Activated T-cell treated with anti-CD3 and anti-CD28 coated beads, Interleukin-2, amount 50 U/mL, for 4 hours (primary cell): Measurements from ENCODE around the gene PHEX. TPM values are rescaled to one million over a fixed set of nuclear protein-coding genes. Genes with fewer than 3 reads are reported as not detected.

ENCODE experiments used
- ATAC-seq, 2 donors: fragments of 200-7000 bp; cut with Tn5 transposase; one replicate each; pipeline ENCODE4 v1.10.0; 2021
- DNase-seq: peaks from one replicate; pipeline ENCODE4 v3.0.0-alpha.2; 2020
- H3K27me3 Mint-ChIP-seq: one replicate; pipeline ENCODE4 v1.8.0; 2021; ENCODE audit warnings: low read depth, mixed read lengths
- H3K36me3 Mint-ChIP-seq: one replicate; pipeline ENCODE4 v1.8.0; 2022; ENCODE audit warnings: mixed read lengths; ENCODE audit not compliant: insufficient read depth
- H3K4me1 Mint-ChIP-seq: one replicate; pipeline ENCODE4 v1.8.0; 2021; ENCODE audit warnings: low read depth, mixed read lengths
- H3K4me3 Mint-ChIP-seq: one replicate; pipeline ENCODE4 v1.8.0; 2021; ENCODE audit warnings: mild to moderate bottlenecking, moderate library complexity, mixed read lengths
- H3K9me3 Mint-ChIP-seq: one replicate; pipeline ENCODE4 v1.8.0; 2021; ENCODE audit warnings: mixed read lengths
- total RNA-seq, 3 donors: library from RNA; stranded (reverse); gene quantifications; one replicate each; pipeline ENCODE4 v1.2.1, GENCODE V29; 2021

Gene PHEX
- total RNA-seq, 3 donors from 2014 or later, result 3.0 to 8.0 (median 4.7) TPM

DNA sequence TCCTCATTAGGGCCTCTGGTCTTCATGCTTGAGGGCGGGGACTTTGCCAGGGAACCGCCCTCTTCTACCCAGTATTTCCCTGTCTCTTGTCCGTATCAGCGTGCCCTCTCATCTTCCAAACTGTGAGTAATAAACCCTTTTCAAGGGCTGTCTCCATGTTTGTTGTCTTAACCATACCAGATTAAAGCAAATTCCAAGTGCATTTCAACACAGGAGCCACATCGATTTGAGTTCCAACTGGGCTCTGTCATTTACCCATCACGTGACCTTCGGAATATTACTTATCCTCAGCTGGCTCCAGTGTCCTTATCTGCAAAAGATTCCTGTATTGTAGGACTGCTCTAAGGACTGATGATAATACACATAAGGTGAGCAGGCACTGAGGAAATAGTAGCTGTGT lies 6.4 kb upstream of the PHEX start:
- H3K4me1 Mint-ChIP-seq, result peaks cover 8% of the 10 kb centered on the region
- ATAC-seq (no peak), DNase-seq (no peak)
- H3K27me3 Mint-ChIP-seq, result no peaks in the 10 kb centered on the region
- no peak overlapping the region for H3K4me3 Mint-ChIP-seq
- H3K9me3 Mint-ChIP-seq, result no peaks in the 10 kb centered on the region
- H3K36me3 Mint-ChIP-seq, result no peaks in the 10 kb centered on the region

DNA sequence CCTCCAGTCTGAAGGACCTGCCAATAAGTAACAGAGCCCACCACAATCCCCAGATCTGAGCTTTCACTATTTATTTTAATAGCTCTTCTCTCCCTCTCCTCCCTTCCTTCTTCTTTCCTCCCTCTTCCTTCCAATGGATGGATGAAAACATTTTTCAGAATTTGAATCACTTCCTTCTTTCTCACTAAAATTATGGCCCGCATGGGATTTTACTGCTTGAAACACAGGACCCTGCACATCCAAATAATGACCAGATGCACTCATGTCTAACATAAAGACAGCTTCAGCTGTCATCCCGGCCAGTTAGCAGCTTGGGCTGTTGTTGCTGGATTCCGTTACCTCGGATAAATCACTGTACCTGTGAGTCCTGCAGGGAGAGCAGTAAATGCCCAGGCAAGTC lies 5.4 kb upstream of the PHEX start:
- H3K4me1 Mint-ChIP-seq, result peaks cover 8% of the 10 kb centered on the region
- no peak overlapping the region for H3K4me3 Mint-ChIP-seq
- ATAC-seq (no peak), DNase-seq (no peak)
- H3K36me3 Mint-ChIP-seq, result no peaks in the 10 kb centered on the region
- H3K27me3 Mint-ChIP-seq, result no peaks in the 10 kb centered on the region
- no peaks in the 10 kb centered on the region for H3K9me3 Mint-ChIP-seq

DNA sequence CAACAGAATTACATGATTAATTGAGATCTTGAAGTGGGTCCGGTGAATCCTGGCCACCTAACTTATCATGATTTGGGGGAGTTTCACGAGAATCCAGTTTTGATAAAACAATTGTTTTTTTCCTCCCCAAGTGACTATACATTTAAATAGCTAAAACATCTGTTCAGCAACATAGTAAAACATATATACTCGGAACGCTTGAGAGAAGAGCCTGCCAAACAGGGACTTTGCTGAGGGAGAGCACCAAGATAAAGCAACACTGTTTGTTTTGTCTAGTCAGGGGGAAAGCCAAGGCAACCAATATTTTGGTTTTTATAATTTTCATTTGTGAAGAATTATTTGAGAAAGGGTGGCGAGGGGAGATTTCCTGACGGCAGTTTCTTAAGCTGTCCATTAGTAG lies 381 bp downstream of the PHEX start:
- Mint-ChIP-seq H3K9me3 (no peaks in the 10 kb centered on the region), H3K4me3 (no peak overlapping the region)

DNA sequence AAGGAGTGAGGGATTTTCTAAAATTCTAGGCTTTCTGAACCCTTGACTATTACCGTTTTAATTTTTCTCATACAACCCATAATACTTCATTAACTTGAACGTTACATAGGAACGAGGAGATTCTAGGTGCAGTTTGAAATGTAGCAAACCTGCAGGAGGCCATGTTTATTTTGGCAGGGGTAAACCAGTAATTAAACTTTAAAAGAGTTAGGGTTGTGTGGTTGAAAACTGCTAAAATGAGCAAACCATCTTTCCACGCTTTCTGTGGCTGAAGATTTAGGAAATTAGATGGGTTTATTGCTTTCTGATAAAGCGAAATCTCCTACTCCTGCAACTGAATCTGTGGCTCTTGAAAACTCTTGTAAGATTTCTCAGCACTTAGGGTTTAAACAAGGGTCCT lies 1.7 kb downstream of the PHEX start:
- H3K27me3 Mint-ChIP-seq, result no peaks in the 10 kb centered on the region
- no peaks in the 10 kb centered on the region for H3K36me3 Mint-ChIP-seq
- peaks cover 11% of the 10 kb centered on the region for H3K4me1 Mint-ChIP-seq
- ATAC-seq (no peak), DNase-seq (no peak)
- H3K9me3 Mint-ChIP-seq, result no peaks in the 10 kb centered on the region
- no peak overlapping the region for H3K4me3 Mint-ChIP-seq

More for the DNA sequence above, 381 bp downstream of the PHEX start:
- no peaks in the 10 kb centered on the region for H3K36me3 Mint-ChIP-seq
- H3K27me3 Mint-ChIP-seq, result no peaks in the 10 kb centered on the region
- no peak for DNase-seq
- H3K4me1 Mint-ChIP-seq, result peaks cover 12% of the 10 kb centered on the region
- no peak for ATAC-seq

DNA sequence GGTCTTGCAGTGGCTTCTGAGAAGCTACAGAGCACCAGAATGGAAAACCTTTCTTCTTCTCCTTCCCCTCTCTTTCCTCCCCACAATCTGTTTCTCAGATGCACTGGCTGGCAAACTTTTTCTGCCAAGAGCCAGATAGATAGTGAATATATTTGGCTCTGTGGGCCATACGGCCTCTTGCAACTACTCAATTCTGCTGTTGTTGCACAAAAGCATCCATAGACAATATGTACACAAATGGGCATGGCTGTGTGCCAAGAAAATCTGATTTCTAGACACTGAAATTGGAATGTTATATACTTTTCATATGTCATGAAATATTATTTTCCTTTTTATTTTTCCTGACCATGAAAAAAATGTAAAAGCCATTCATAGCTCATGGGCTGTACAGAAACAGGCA lies 3.1 kb downstream of the PHEX start:
- H3K4me1 Mint-ChIP-seq, result peaks cover 9% of the 10 kb centered on the region
- no peaks in the 10 kb centered on the region for H3K36me3 Mint-ChIP-seq
- H3K27me3 Mint-ChIP-seq, result no peaks in the 10 kb centered on the region
- no peak overlapping the region for H3K4me3 Mint-ChIP-seq
- ATAC-seq (no peak), DNase-seq (no peak)
- no peaks in the 10 kb centered on the region for H3K9me3 Mint-ChIP-seq

DNA sequence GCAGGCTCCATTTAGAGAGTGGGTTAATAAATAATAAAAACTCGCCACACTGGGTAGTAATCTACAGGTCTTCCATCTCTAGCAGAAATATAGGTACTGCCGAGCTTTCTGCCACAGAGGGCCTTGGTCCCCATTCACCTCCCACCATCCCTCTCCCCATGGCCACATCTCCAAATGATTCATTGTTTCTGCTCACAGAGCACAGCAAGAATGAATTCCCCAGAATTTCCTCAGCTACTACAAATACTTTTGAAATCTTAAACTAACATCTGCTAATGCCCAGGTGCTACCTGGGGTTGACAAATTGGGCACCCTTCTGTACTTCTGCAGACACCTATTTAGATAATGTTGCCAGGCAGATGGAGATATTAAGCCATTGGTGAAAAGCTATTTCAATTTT lies 5.1 kb downstream of the PHEX start:
- DNase-seq (no peak), ATAC-seq (peak; percentile 41 to 43)

DNA sequence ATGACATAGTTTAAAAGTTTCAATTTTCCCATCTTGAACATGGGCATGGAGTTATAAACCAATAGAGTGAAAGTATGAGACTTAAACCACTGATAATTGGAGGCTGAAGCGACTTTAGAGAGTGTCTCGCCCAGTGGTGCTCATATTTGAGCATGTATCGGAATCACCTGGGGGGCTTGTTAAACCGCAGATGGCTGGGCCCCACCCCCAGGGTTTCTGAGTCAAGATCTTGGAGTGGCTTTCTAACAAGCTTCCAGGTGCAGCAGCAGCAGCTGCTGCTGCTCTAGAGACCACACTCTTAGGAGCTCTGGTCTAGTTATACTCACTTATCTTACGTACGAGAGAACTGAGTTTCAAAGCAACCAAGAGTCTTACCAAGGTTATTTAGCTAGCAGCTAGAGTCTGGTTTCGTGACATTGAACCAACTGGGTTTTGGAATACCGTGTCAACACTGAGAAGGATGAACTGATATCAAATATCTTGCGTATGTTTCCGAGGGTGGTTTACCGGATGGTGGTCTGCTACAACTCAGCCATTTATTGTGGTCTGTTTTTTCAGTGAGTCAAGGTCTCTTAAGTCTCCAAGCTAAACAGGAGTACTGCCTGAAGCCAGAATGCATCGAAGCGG lies 5.9 kb downstream of the PHEX start:
- DNase-seq, result no peak
- H3K36me3 Mint-ChIP-seq, result no peaks in the 10 kb centered on the region
- no peak overlapping the region for H3K4me3 Mint-ChIP-seq
- H3K4me1 Mint-ChIP-seq, result peaks cover 9% of the 10 kb centered on the region
- peak; percentile 14 to 72 for ATAC-seq
- no peaks in the 10 kb centered on the region for H3K27me3 Mint-ChIP-seq
- H3K9me3 Mint-ChIP-seq, result no peaks in the 10 kb centered on the region

More for the DNA sequence above, 5.1 kb downstream of the PHEX start:
- peaks cover 9% of the 10 kb centered on the region for H3K4me1 Mint-ChIP-seq
- no peaks in the 10 kb centered on the region for H3K36me3 Mint-ChIP-seq
- no peaks in the 10 kb centered on the region for H3K9me3 Mint-ChIP-seq
- H3K27me3 Mint-ChIP-seq, result no peaks in the 10 kb centered on the region
- no peak overlapping the region for H3K4me3 Mint-ChIP-seq

DNA sequence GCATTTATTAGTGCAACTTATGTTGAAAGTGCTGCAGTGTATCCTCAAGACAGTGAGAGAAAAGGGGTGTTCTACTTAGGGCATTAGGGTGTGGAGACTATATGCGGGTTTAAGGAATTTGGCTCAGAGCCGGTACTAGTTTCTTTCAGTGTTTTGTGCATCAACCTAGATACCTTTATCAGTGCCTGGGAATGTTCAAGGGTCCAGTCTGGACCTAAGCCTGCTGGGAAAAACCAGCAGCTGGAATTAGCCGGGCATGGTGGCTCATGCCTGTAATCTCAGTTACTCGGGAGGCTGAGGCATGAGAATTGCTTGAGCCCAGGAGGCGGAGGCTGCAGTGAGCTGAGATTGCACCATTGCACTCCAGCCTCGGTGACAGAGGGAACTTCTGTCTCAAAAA lies 7.4 kb downstream of the PHEX start:
- H3K27me3 Mint-ChIP-seq, result no peaks in the 10 kb centered on the region
- H3K36me3 Mint-ChIP-seq, result no peaks in the 10 kb centered on the region
- H3K9me3 Mint-ChIP-seq, result no peaks in the 10 kb centered on the region
- H3K4me3 Mint-ChIP-seq, result no peak overlapping the region
- DNase-seq (no peak), ATAC-seq (no peak)
- peaks cover 5% of the 10 kb centered on the region for H3K4me1 Mint-ChIP-seq

DNA sequence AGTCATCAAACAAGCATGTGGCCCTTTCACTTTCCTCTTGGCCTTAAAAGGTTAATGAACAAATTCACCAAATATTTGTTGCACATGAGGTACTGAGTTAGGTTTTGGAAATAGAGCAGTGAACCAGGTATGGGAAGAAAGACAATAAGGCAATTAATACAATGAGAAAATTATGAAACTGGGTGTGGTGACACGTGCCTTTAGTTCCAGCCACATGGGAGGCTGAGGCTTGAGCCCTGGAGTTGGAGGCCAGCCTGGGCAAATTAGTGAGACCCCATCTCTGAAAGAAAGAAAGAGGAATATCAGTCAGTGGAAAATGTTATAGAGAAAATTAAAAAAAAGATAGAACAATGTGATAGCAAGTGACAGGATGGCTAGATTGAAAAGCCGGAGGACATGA lies 8.1 kb downstream of the PHEX start:
- Mint-ChIP-seq H3K4me3 (no peak overlapping the region), H3K9me3 (no peaks in the 10 kb centered on the region), H3K27me3 (no peaks in the 10 kb centered on the region), H3K36me3 (no peaks in the 10 kb centered on the region), H3K4me1 (peaks cover 5% of the 10 kb centered on the region)
- no peak for ATAC-seq
- DNase-seq, result no peak

DNA sequence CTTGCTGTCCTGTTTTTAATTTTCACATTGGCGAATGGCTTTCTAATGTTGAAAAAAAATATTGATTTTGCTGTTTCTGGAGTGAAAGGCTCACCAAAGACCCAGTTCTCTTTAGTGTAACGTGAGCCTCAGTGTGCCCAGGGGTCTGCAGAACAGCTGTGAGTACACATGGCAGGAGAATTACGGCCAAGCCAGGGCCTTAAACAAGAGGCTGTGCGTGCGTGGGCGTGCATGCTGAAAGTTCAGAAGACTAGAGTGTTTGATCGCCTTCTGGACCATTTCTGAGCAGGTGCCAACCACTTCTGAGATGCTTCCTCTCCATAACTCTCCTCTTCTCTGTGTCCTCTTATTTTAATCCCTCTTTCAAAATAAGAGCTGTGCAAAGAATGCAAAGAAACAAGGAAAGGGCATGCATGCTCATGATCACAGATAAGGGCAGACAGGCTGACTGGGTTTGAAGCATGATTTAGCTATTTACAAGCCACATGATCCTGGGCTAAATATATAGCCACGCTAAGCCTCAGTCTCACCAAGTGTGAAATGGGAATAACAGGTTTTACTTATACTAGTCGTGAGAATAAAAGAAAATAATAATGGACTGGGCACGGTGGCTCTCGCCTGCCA lies 9.9 kb downstream of the PHEX start:
- DNase-seq, result no peak
- no peaks in the 10 kb centered on the region for H3K9me3 Mint-ChIP-seq
- no peaks in the 10 kb centered on the region for H3K27me3 Mint-ChIP-seq
- peaks cover 5% of the 10 kb centered on the region for H3K4me1 Mint-ChIP-seq
- no peak overlapping the region for H3K4me3 Mint-ChIP-seq
- ATAC-seq, result no peak
- H3K36me3 Mint-ChIP-seq, result no peaks in the 10 kb centered on the region

DNA sequence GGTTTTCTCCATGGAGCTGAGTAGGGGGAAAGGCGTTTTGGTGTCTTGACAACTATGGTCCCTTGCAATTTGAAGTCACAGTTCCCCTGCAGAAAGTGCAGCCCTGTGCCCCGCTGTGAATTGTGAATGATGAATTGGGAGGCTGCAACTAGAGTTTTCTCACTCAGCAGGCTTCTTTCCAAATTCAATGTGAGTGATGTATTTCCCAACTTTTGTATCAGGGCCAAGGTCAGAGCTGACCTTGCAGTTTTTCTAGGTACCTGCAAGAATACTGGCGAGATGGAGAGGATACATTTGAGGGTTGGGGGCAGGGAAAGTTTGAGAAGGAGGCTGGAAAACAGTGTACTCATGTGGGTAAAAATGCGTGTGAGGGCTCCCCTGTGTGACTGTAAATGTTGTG lies 11.7 kb downstream of the PHEX start:
- no peaks in the 10 kb centered on the region for H3K4me1 Mint-ChIP-seq
- no peak for DNase-seq
- no peak overlapping the region for H3K4me3 Mint-ChIP-seq
- H3K27me3 Mint-ChIP-seq, result no peaks in the 10 kb centered on the region
- no peaks in the 10 kb centered on the region for H3K9me3 Mint-ChIP-seq
- ATAC-seq, result no peak
- H3K36me3 Mint-ChIP-seq, result no peaks in the 10 kb centered on the region

DNA sequence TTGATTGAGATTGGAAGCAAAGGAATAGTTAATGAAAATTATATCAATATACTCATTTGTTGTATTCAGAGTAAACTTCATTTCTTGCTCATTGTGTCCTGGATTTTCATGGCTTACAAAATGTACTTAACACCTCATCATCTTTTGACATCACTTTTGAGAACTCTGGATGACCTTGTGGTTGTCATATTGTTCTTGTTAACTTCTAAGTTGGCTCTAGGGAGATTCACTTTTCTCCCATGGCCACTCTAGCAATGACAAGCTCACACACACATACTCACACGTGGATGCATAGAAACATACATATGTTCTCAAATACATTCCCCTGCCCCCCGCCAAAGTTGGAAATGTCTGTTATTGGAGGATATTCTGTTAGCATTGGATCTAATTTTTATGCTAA lies 15.3 kb downstream of the PHEX start:
- Mint-ChIP-seq H3K27me3 (no peaks in the 10 kb centered on the region), H3K4me3 (no peak overlapping the region), H3K4me1 (no peaks in the 10 kb centered on the region), H3K36me3 (no peaks in the 10 kb centered on the region), H3K9me3 (no peaks in the 10 kb centered on the region)
- DNase-seq (no peak), ATAC-seq (no peak)

DNA sequence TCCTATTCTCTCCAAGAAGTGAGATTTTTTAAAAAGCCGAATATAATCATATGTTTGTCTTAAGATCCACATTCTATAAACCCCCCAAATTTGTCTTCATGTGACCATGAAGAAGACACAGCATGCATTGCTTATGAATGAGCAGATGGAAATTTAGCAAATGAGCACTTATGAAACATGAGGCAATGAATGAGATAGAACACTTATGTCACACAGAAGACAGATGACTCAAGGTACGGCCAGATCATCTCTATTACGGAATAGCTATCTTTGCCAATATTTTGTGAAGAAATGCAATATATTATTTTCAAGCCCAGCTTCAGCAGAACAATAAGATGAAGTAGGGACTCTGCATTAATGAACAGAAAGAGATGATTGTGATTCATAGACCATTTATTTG lies 21.4 kb downstream of the PHEX start:
- Mint-ChIP-seq H3K4me3 (no peak overlapping the region), H3K36me3 (no peaks in the 10 kb centered on the region), H3K9me3 (no peaks in the 10 kb centered on the region), H3K4me1 (peaks cover 9% of the 10 kb centered on the region), H3K27me3 (no peaks in the 10 kb centered on the region)
- DNase-seq (no peak), ATAC-seq (no peak)

DNA sequence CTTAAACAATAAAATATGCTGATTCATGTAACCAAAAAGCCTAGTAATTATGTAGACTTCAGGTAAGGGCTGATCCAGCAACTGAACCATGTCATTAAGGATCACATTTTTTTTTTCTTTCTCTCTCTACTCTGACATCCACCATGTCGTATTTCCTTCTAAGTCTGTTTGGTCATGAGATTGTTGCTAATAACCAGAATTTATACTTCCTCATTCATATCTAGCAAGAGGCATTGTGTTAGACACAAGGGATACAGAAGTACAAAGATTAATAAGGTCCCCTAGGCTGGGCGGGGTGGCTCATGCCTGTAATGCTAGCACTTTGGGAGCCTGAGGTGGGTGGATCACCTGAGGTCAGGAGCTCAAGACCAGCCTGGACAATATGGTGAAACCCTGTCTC lies 24.1 kb downstream of the PHEX start:
- Mint-ChIP-seq H3K9me3 (no peaks in the 10 kb centered on the region), H3K36me3 (no peaks in the 10 kb centered on the region), H3K4me1 (peaks cover 26% of the 10 kb centered on the region), H3K27me3 (no peaks in the 10 kb centered on the region), H3K4me3 (no peak overlapping the region)
- DNase-seq (no peak), ATAC-seq (no peak)

DNA sequence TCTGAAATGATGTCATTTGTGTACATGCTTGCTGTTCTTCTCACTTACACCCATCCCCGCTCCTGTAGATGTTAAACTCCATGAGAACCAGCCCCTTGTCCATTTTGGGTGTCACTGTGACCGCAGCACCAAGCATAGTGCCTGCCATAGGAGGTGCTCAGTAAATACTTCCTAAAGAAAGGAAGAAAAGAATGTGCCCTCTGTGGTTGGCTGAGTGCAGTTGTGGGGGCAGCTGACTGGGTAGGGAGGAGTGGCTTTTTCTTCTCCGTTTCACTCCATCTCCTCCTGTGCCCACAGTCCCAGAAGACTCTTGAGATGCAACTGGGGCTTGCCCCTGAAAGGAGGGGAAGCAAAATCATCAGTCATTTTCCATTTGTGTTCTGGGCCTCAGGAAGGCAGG lies 25.5 kb downstream of the PHEX start:
- no peak for ATAC-seq
- H3K27me3 Mint-ChIP-seq, result no peaks in the 10 kb centered on the region
- DNase-seq, result no peak
- peaks cover 5% of the 10 kb centered on the region for H3K9me3 Mint-ChIP-seq
- H3K4me3 Mint-ChIP-seq, result no peak overlapping the region
- no peaks in the 10 kb centered on the region for H3K36me3 Mint-ChIP-seq
- H3K4me1 Mint-ChIP-seq, result peaks cover 35% of the 10 kb centered on the region
